A549 (cell line): ENCODE measurements around the gene UQCR11. TPM values are rescaled to one million over a fixed set of nuclear protein-coding genes. Genes with fewer than 3 reads are reported as not detected.
A peak's percentile ranks its signal among the peaks of the same experiment; 100 is the strongest.

Experiments
- ATAC-seq, 2 experiments: fragments of 200-7000 bp in 1 of 2; fragments of >200 bp in 1 of 2; cut with Nextera tagmentation in 1 of 2; cut with Tn5 transposase in 1 of 2; 3 replicates each; pipeline versions ENCODE4 v1.8.0 to v1.9.1; 2018 to 2020; ENCODE audit warnings: mild to moderate bottlenecking in 1 of 2, moderate library complexity in 1 of 2
- CTCF ChIA-PET: fragments of 300-600 bp; sonication (Branson Sonifier 250); formaldehyde crosslinking; extraction: SDS; loops from one replicate; lab custom pipeline; 2021; ENCODE audit warnings: antibody characterized with exemption, inconsistent platforms; lab: Yijun Ruan, JAX
- POLR2A ChIA-PET: fragments of 350-600 bp; formaldehyde crosslinking; extraction: SDS; loops from one replicate; lab custom pipeline; 2021; ENCODE audit warnings: antibody characterized with exemption, inconsistent platforms; lab: Yijun Ruan, JAX
- DNase-seq, 2 experiments: peaks; one replicate each; pipeline versions ENCODE4 v3.0.0 to v3.0.0-alpha.2; 2011 to 2016; ENCODE audit warnings: low read depth in 1 of 2, low spot score in 1 of 2
- FAIRE-seq: peaks from 2 replicates; lab custom pipeline; 2011; peaks lifted over from hg19 to GRCh38; lab: Jason Lieb, UNC
- H3K27ac ChIP-seq, 2 experiments: fragments of >200 bp; sonication (Bioruptor Twin); formaldehyde crosslinking; 3 replicates each; pipeline ENCODE4 v1.5.1; 2016 to 2017
- H3K4me1 ChIP-seq: fragments of >200 bp; sonication (Bioruptor Twin); formaldehyde crosslinking; 3 replicates; pipeline ENCODE4 v1.6.1; 2016
- H3K4me2 ChIP-seq: fragments of >200 bp; sonication (Bioruptor Twin); formaldehyde crosslinking; 3 replicates; pipeline ENCODE4 v1.6.1; 2016
- H3K4me3 ChIP-seq: fragments of >200 bp; sonication (Bioruptor Twin); formaldehyde crosslinking; 3 replicates; pipeline ENCODE4 v1.5.1; 2016
- H3K9me3 ChIP-seq: fragments of >200 bp; sonication (Bioruptor Twin); formaldehyde crosslinking; 3 replicates; pipeline ENCODE4 v1.6.1; 2016
- BHLHE40 ChIP-seq: IDR thresholded peaks from 2 replicates; pipeline ENCODE4 v1.6.1; 2012; ENCODE audit warnings: low read depth, low read length, inconsistent platforms
- CBX2 ChIP-seq: fragments of 200-600 bp; sonication (generic); IDR thresholded peaks from 2 replicates; pipeline ENCODE4 v1.6.1; 2016; ENCODE audit warnings: low read depth, mild to moderate bottlenecking, borderline replicate concordance
- CBX8 ChIP-seq: fragments of 200-600 bp; sonication (generic); IDR thresholded peaks from 2 replicates; pipeline ENCODE4 v1.6.1; 2016
- CHD2 ChIP-seq: fragments of 150-350 bp; IDR thresholded peaks from 2 replicates; pipeline ENCODE4 v1.6.1; 2014; ENCODE audit warnings: low read length; ENCODE audit not compliant: partially characterized antibody
- ESRRA ChIP-seq: fragments of 150-350 bp; IDR thresholded peaks from 2 replicates; pipeline ENCODE4 v1.6.1; 2014; ENCODE audit warnings: mild to moderate bottlenecking, low read length, borderline replicate concordance
- HOXA7 ChIP-seq: fragments of 250-450 bp; sonication (Bioruptor Pico); IDR thresholded peaks from 2 replicates; pipeline ENCODE4 v1.5.0; 2020; ENCODE audit warnings: mild to moderate bottlenecking, moderate library complexity
- HOXB5 ChIP-seq: fragments of 250-450 bp; sonication (Bioruptor Pico); IDR thresholded peaks from 2 replicates; pipeline ENCODE4 v1.5.0; 2020; ENCODE audit warnings: mild to moderate bottlenecking, moderate library complexity
- JUN ChIP-seq, 2 experiments: fragments of >200 bp; sonication (Bioruptor Twin); formaldehyde crosslinking; IDR thresholded peaks; 2 replicates in 1 of 2; 3 replicates in 1 of 2; pipeline ENCODE4 v1.6.1; 2016 to 2017
- MAFK ChIP-seq: fragments of 450-650 bp; IDR thresholded peaks from 2 replicates; pipeline ENCODE4 v1.6.1; 2014; ENCODE audit not compliant: partially characterized antibody
- NPAS2 ChIP-seq: fragments of 250-450 bp; sonication (Bioruptor Pico); IDR thresholded peaks from 2 replicates; pipeline ENCODE4 v1.8.0; 2022; ENCODE audit warnings: mild to moderate bottlenecking, moderate library complexity, borderline replicate concordance
- RARB ChIP-seq: fragments of 250-450 bp; sonication (Bioruptor Pico); IDR thresholded peaks from 2 replicates; pipeline ENCODE4 v1.8.0; 2021; ENCODE audit warnings: mild to moderate bottlenecking, moderate library complexity
- RNF2 ChIP-seq: fragments of 200-600 bp; sonication (generic); IDR thresholded peaks from 2 replicates; pipeline ENCODE4 v1.6.1; 2016; ENCODE audit warnings: low read depth, mild to moderate bottlenecking, antibody characterized with exemption, moderate library complexity, borderline replicate concordance
- ZFP36 ChIP-seq: fragments of 450-650 bp; IDR thresholded peaks from 2 replicates; pipeline ENCODE4 v1.6.1; 2014; ENCODE audit warnings: borderline replicate concordance; ENCODE audit not compliant: partially characterized antibody
- WGBS: methylation state at CpG from one replicate; pipeline ENCODE4 v1.1.6; 2017; ENCODE audit errors: missing lambda C conversion rate; 5-methylcytosine and 5-hydroxymethylcytosine counted together
- polyA plus RNA-seq, 4 experiments: library from polyadenylated mRNA; depleted of rRNA in 3 of 4; stranded (reverse); fragments of >200 nt; fragmentation: RNase III in 1 of 4; extraction: RNeasy Plus Mini Kit Qiagen cat#74134 plus additional on column Dnase treatment in 1 of 4; gene quantifications; 2 replicates in 3 of 4; 3 replicates in 1 of 4; pipeline ENCODE4 v1.2.3, GENCODE V29; 2011 to 2017
- TF ChIP-seq, protein P1 (sequence below): fragments of >200 bp; sonication (Bioruptor Twin); formaldehyde crosslinking; IDR thresholded peaks from 3 replicates; pipeline ENCODE4 v1.6.1; 2016
- TF ChIP-seq, protein P2 (sequence below): fragments of 450-650 bp; IDR thresholded peaks from 2 replicates; pipeline ENCODE4 v1.6.1; 2014; ENCODE audit warnings: antibody characterized with exemption
- TF ChIP-seq, protein P3 (sequence below): fragments of 200-600 bp; sonication (generic); IDR thresholded peaks from 2 replicates; pipeline ENCODE4 v1.6.1; 2016; ENCODE audit warnings: antibody characterized with exemption, mild to moderate bottlenecking, moderate library complexity
- TF ChIP-seq, protein P4 (sequence below): fragments of 150-350 bp; IDR thresholded peaks from 2 replicates; pipeline ENCODE4 v1.6.1; 2014; ENCODE audit warnings: low read depth, mild to moderate bottlenecking, low read length
- TF ChIP-seq, protein P5 (sequence below): fragments of >200 bp; sonication (Bioruptor Twin); formaldehyde crosslinking; IDR thresholded peaks from 2 replicates; pipeline ENCODE4 v1.6.1; 2016

The UQCR11 gene
- polyA plus RNA-seq, 2 of the 4 experiments (the other 2 are of a cell fraction), result 111 to 152 TPM

DNA sequence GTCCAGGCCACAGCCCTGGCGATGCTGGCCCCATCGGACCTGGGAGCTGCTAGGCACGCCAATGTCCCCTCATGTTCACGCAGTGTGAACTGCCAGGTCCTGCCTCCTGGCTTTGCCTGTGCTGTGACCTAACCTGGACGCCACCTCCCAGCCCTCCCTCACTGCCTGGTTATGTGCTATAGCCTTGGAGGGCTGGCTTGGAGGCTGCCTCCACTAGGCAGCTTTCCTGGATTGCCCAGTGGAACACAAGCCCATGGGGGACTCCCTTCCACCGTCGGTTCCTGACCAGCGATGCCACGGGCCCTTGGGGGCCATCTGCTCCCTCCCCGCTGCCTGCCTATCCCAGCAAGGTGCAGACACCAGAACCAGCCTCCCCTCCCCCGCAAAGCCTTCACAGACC lies 15.2 kb upstream of the UQCR11 start:
- ChIA-PET CTCF (interaction anchor here (1.0 to 1.7 kb wide), 2 partner anchors 176 to 206 kb away, joined by 3 to 6 read pairs; no protein-coding TSS in a partner anchor), POLR2A (no interaction called here)
- H3K4me3 ChIP-seq, result no peak overlapping the region
- FAIRE-seq, result no peak
- TF ChIP-seq ZFP36, result peak; percentile 40
- TF ChIP-seq, protein P1, sequence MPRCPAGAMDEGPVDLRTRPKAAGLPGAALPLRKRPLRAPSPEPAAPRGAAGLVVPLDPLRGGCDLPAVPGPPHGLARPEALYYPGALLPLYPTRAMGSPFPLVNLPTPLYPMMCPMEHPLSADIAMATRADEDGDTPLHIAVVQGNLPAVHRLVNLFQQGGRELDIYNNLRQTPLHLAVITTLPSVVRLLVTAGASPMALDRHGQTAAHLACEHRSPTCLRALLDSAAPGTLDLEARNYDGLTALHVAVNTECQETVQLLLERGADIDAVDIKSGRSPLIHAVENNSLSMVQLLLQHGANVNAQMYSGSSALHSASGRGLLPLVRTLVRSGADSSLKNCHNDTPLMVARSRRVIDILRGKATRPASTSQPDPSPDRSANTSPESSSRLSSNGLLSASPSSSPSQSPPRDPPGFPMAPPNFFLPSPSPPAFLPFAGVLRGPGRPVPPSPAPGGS, result no peak
- no peak overlapping the region for H3K4me2 ChIP-seq
- no peak for DNase-seq
- H3K4me1 ChIP-seq, result no peaks in the 10 kb centered on the region
- no peak for ATAC-seq
- no peaks in the 10 kb centered on the region for H3K9me3 ChIP-seq
- no peak overlapping the region for H3K27ac ChIP-seq
- WGBS, result no CpG with 5 or more reads among the region's 11 CpGs

DNA sequence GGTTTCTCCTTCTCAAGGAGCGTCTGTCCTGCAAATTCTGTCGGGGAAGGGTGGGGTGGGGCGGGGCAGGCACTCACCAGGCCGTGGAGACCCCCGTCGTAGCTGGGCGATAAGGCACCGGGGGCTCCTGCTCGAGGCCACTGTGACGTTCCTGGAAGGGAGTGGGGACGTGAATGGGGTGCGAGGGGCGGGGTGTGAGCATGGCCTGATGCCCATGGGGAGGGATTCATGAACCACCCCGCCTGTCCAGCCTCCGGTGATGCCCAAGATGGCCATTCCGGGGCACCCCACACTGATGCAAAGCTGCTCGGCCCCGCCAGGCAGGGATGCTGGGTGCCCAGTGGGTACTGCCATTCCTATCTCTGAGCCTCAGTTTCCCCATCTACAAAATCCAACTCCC lies 14.4 kb upstream of the UQCR11 start:
- ATAC-seq (no peak), FAIRE-seq (no peak), DNase-seq (no peak)
- no peaks in the 10 kb centered on the region for H3K4me1 ChIP-seq
- H3K4me3 ChIP-seq, result no peak overlapping the region
- ChIA-PET POLR2A (no interaction called here), CTCF (interaction anchor here (1.0 to 1.7 kb wide), 4 partner anchors 53 to 219 kb away, joined by 3 to 6 read pairs (median 5); no protein-coding TSS in a partner anchor)
- TF ChIP-seq, protein P2, sequence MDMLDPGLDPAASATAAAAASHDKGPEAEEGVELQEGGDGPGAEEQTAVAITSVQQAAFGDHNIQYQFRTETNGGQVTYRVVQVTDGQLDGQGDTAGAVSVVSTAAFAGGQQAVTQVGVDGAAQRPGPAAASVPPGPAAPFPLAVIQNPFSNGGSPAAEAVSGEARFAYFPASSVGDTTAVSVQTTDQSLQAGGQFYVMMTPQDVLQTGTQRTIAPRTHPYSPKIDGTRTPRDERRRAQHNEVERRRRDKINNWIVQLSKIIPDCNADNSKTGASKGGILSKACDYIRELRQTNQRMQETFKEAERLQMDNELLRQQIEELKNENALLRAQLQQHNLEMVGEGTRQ, result no peak
- TF ChIP-seq CBX8, result no peak
- TF ChIP-seq, protein P3, sequence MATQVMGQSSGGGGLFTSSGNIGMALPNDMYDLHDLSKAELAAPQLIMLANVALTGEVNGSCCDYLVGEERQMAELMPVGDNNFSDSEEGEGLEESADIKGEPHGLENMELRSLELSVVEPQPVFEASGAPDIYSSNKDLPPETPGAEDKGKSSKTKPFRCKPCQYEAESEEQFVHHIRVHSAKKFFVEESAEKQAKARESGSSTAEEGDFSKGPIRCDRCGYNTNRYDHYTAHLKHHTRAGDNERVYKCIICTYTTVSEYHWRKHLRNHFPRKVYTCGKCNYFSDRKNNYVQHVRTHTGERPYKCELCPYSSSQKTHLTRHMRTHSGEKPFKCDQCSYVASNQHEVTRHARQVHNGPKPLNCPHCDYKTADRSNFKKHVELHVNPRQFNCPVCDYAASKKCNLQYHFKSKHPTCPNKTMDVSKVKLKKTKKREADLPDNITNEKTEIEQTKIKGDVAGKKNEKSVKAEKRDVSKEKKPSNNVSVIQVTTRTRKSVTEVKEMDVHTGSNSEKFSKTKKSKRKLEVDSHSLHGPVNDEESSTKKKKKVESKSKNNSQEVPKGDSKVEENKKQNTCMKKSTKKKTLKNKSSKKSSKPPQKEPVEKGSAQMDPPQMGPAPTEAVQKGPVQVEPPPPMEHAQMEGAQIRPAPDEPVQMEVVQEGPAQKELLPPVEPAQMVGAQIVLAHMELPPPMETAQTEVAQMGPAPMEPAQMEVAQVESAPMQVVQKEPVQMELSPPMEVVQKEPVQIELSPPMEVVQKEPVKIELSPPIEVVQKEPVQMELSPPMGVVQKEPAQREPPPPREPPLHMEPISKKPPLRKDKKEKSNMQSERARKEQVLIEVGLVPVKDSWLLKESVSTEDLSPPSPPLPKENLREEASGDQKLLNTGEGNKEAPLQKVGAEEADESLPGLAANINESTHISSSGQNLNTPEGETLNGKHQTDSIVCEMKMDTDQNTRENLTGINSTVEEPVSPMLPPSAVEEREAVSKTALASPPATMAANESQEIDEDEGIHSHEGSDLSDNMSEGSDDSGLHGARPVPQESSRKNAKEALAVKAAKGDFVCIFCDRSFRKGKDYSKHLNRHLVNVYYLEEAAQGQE, result no peak
- TF ChIP-seq NPAS2, result no peak
- TF ChIP-seq RNF2, result no peak
- no peak for TF ChIP-seq MAFK
- TF ChIP-seq, all 56 proteins: peak for 0
- Histone ChIP-seq H3K9me3 (no peaks in the 10 kb centered on the region), H3K27ac (no peak overlapping the region), H3K4me2 (no peak overlapping the region)
- WGBS, result 94% methylated on average over 15 of the region's 18 CpGs

DNA sequence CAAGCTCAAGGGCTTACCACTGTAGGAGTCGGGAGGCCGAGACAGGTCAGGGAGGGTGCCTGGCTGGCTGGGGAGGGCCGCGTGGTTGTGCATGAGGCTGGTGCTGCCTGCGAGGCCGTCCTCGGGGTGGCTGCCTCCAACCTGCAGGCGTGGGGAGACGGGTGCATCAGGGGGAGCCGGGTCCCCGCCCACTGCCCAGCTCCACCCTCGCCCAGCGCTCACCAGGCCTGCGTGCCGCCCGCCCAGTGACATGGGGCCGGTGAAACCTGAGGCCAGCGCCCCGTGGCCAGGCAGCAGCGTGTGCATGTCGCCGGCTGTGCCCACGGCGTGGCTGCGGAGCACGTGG lies 13.8 kb upstream of the UQCR11 start:
- Histone ChIP-seq H3K4me1 (no peaks in the 10 kb centered on the region), H3K9me3 (no peaks in the 10 kb centered on the region), H3K27ac (no peak overlapping the region), H3K4me3 (no peak overlapping the region), H3K4me2 (no peak overlapping the region)
- no peak for ATAC-seq
- FAIRE-seq, result no peak
- TF ChIP-seq, protein P4, sequence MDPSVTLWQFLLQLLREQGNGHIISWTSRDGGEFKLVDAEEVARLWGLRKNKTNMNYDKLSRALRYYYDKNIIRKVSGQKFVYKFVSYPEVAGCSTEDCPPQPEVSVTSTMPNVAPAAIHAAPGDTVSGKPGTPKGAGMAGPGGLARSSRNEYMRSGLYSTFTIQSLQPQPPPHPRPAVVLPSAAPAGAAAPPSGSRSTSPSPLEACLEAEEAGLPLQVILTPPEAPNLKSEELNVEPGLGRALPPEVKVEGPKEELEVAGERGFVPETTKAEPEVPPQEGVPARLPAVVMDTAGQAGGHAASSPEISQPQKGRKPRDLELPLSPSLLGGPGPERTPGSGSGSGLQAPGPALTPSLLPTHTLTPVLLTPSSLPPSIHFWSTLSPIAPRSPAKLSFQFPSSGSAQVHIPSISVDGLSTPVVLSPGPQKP, result no peak
- TF ChIP-seq BHLHE40, result no peak
- no peak for TF ChIP-seq NPAS2
- TF ChIP-seq MAFK, result no peak
- TF ChIP-seq ESRRA, result no peak
- TF ChIP-seq HOXB5 (CRISPR knock-in tag), result no peak
- no peak for TF ChIP-seq RARB
- TF ChIP-seq HOXA7 (CRISPR knock-in tag), result no peak
- no peak for TF ChIP-seq RNF2
- TF ChIP-seq JUN (IDR thresholded peaks at IDR 0.05), result no peak
- TF ChIP-seq, protein P2, result no peak
- TF ChIP-seq CBX2, result no peak
- TF ChIP-seq, protein P5, sequence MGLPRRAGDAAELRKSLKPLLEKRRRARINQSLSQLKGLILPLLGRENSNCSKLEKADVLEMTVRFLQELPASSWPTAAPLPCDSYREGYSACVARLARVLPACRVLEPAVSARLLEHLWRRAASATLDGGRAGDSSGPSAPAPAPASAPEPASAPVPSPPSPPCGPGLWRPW, result no peak
- TF ChIP-seq CHD2, result no peak
- WGBS, result 90% methylated on average over 8 of the region's 26 CpGs
- POLR2A ChIA-PET, result no interaction called here
- CTCF ChIA-PET, result interaction anchor here (0.8 to 1.7 kb wide), 5 partner anchors 11 to 219 kb away, joined by 3 to 6 read pairs (median 4); no protein-coding TSS in a partner anchor
- no peak for DNase-seq
